H9 (cell line): ENCODE measurements around the gene MYLK4. TPM values are rescaled to one million over a fixed set of nuclear protein-coding genes. Genes with fewer than 3 reads are reported as not detected.
A peak's percentile ranks its signal among the peaks of the same experiment; 100 is the strongest.

Experiments used
- DNase-seq: peaks from one replicate; pipeline ENCODE4 v3.0.0-alpha.2; 2017
- H2AFZ ChIP-seq: one replicate; pipeline ENCODE4 v1.6.1; 2013; ENCODE audit warnings: mild to moderate bottlenecking, low read length, control low read depth, moderate library complexity
- H2AK5ac ChIP-seq: 2 replicates; pipeline ENCODE4 v1.6.1; 2013; ENCODE audit warnings: low read length, control low read depth, mixed read lengths; ENCODE audit not compliant: insufficient read length
- H2BK120ac ChIP-seq: one replicate; pipeline ENCODE4 v1.6.1; 2013; ENCODE audit warnings: low read depth, mild to moderate bottlenecking, low read length, control low read depth, inconsistent platforms; ENCODE audit not compliant: poor library complexity, severe bottlenecking
- H2BK12ac ChIP-seq: 2 replicates; pipeline ENCODE4 v1.6.1; 2013; ENCODE audit warnings: low read length, control low read depth, mixed read lengths, low read depth; ENCODE audit not compliant: insufficient read length
- H2BK15ac ChIP-seq: 2 replicates; pipeline ENCODE4 v1.6.1; 2013; ENCODE audit warnings: low read depth, low read length, control low read depth
- H2BK20ac ChIP-seq: one replicate; pipeline ENCODE4 v1.6.1; 2013; ENCODE audit warnings: low read depth, mild to moderate bottlenecking, low read length, control low read depth, inconsistent platforms; ENCODE audit not compliant: poor library complexity, severe bottlenecking
- H2BK5ac ChIP-seq: 2 replicates; pipeline ENCODE4 v1.6.1; 2013; ENCODE audit warnings: low read length, control low read depth, mixed read lengths; ENCODE audit not compliant: insufficient read length
- H3K14ac ChIP-seq: 2 replicates; pipeline ENCODE4 v1.6.1; 2013; ENCODE audit warnings: low read length, control low read depth; ENCODE audit not compliant: insufficient read depth
- H3K18ac ChIP-seq: 2 replicates; pipeline ENCODE4 v1.6.1; 2013; ENCODE audit warnings: low read depth, mild to moderate bottlenecking, mixed read lengths, low read length, control low read depth; ENCODE audit not compliant: insufficient read length
- H3K23ac ChIP-seq: 2 replicates; pipeline ENCODE4 v1.6.1; 2013; ENCODE audit warnings: low read length, control low read depth, mixed read lengths, low read depth; ENCODE audit not compliant: insufficient read length
- H3K23me2 ChIP-seq: 2 replicates; pipeline ENCODE4 v1.6.1; 2013; ENCODE audit warnings: low read depth, mild to moderate bottlenecking, mixed read lengths, low read length, control low read depth; ENCODE audit not compliant: insufficient read length, poor library complexity, severe bottlenecking
- H3K27ac ChIP-seq: 2 replicates; pipeline ENCODE4 v1.5.1; 2013; ENCODE audit warnings: low read length, control low read depth, mixed read lengths, low read depth; ENCODE audit not compliant: insufficient read length
- H3K27me3 ChIP-seq: 2 replicates; pipeline ENCODE4 v1.6.1; 2013; ENCODE audit warnings: low read length, control low read depth, inconsistent platforms; ENCODE audit not compliant: insufficient read depth
- H3K4ac ChIP-seq: 2 replicates; pipeline ENCODE4 v1.6.1; 2013; ENCODE audit warnings: low read depth, mild to moderate bottlenecking, control low read depth, inconsistent platforms, low read length, moderate library complexity
- H3K4me1 ChIP-seq: 2 replicates; pipeline ENCODE4 v1.6.1; 2013; ENCODE audit warnings: low read length, control low read depth, inconsistent platforms; ENCODE audit not compliant: insufficient read depth
- H3K4me2 ChIP-seq: 2 replicates; pipeline ENCODE4 v1.6.1; 2013; ENCODE audit warnings: low read length, control low read depth, mixed read lengths; ENCODE audit not compliant: insufficient read length, insufficient read depth
- H3K56ac ChIP-seq: 2 replicates; pipeline ENCODE4 v1.6.1; 2013; ENCODE audit warnings: low read depth, mild to moderate bottlenecking, mixed read lengths, low read length, control low read depth; ENCODE audit not compliant: insufficient read length
- H3K79me1 ChIP-seq: 2 replicates; pipeline ENCODE4 v1.6.1; 2013; ENCODE audit warnings: low read depth, mild to moderate bottlenecking, moderate library complexity, low read length, control low read depth, inconsistent platforms; ENCODE audit not compliant: insufficient read depth, poor library complexity, severe bottlenecking
- H3K79me2 ChIP-seq: 2 replicates; pipeline ENCODE4 v1.6.1; 2013; ENCODE audit warnings: low read length, control low read depth, inconsistent platforms; ENCODE audit not compliant: insufficient read depth
- H3K9ac ChIP-seq: 2 replicates; pipeline ENCODE4 v1.6.1; 2013; ENCODE audit warnings: low read length, control low read depth, mixed read lengths; ENCODE audit not compliant: insufficient read length; ENCODE audit errors: extremely low read depth
- H3K9me3 ChIP-seq: one replicate; pipeline ENCODE4 v1.6.1; 2013; ENCODE audit warnings: low read depth, low read length, inconsistent platforms; ENCODE audit not compliant: control insufficient read depth
- H3T11ph ChIP-seq: one replicate; pipeline ENCODE4 v1.6.1; 2013; ENCODE audit warnings: mild to moderate bottlenecking, low read length, control low read depth, inconsistent platforms
- H4K20me1 ChIP-seq: one replicate; pipeline ENCODE4 v1.6.1; 2013; ENCODE audit not compliant: control insufficient read depth, insufficient read length, insufficient read depth
- H4K5ac ChIP-seq: 2 replicates; pipeline ENCODE4 v1.6.1; 2013; ENCODE audit warnings: low read depth, mild to moderate bottlenecking, mixed read lengths, low read length, control low read depth; ENCODE audit not compliant: insufficient read length
- H4K8ac ChIP-seq: replicated peaks from 2 replicates; pipeline ENCODE4 v1.6.1; 2013; ENCODE audit warnings: low read length, control low read depth, mixed read lengths, low read depth; ENCODE audit not compliant: insufficient read length
- H4K91ac ChIP-seq: 2 replicates; pipeline ENCODE4 v1.6.1; 2013; ENCODE audit warnings: low read depth, mild to moderate bottlenecking, moderate library complexity, mixed read lengths, low read length, control low read depth; ENCODE audit not compliant: insufficient read length
- H3K27ac Mint-ChIP-seq, 3 experiments: 2 replicates in 2 of 3; 3 replicates in 1 of 3; pipeline ENCODE4 v1.8.0; 2020 to 2021; ENCODE audit warnings: mixed read lengths in 3 of 3, mild to moderate bottlenecking in 1 of 3, moderate library complexity in 1 of 3
- H3K27me3 Mint-ChIP-seq: 2 replicates; pipeline ENCODE4 v1.8.0; 2021; ENCODE audit warnings: low read depth, mild to moderate bottlenecking, moderate library complexity, mixed read lengths
- H3K36me3 Mint-ChIP-seq, 3 experiments: 2 replicates in 2 of 3; 3 replicates in 1 of 3; pipeline ENCODE4 v1.8.0; 2020 to 2021; ENCODE audit warnings: low read depth in 3 of 3, mixed read lengths in 3 of 3; ENCODE audit not compliant: insufficient read depth in 1 of 3
- H3K4me1 Mint-ChIP-seq, 2 experiments: 2 replicates each; pipeline ENCODE4 v1.8.0; 2020; ENCODE audit warnings: mixed read lengths in 2 of 2
- H3K4me3 Mint-ChIP-seq, 2 experiments: 2 replicates in 1 of 2; 3 replicates in 1 of 2; pipeline ENCODE4 v1.8.0; 2020 to 2021; ENCODE audit warnings: mild to moderate bottlenecking in 2 of 2, mixed read lengths in 2 of 2, moderate library complexity in 1 of 2
- H3K9me3 Mint-ChIP-seq, 2 experiments: 2 replicates in 1 of 2; 3 replicates in 1 of 2; pipeline ENCODE4 v1.8.0; 2020; ENCODE audit warnings: mild to moderate bottlenecking in 2 of 2, mixed read lengths in 2 of 2, moderate library complexity in 1 of 2
- WGBS: extraction: QIAGEN DNeasy Blood & Tissue Kit; methylation state at CpG from one replicate; pipeline ENCODE4 v1.1.7; 2013; ENCODE audit warnings: missing lambda C conversion rate, low lambda C conversion rate, mixed read lengths; ENCODE audit not compliant: insufficient read length; ENCODE audit errors: extremely low coverage; 5-methylcytosine and 5-hydroxymethylcytosine counted together
- total RNA-seq: library from RNA; stranded (reverse); gene quantifications from 2 replicates; pipeline ENCODE4 v1.2.1, GENCODE V29; 2021
- TF ChIP-seq, protein P1 (sequence below): fragments of 200-600 bp; sonication (generic); conservative IDR thresholded peaks from 3 replicates; pipeline ENCODE4 v1.8.0; 2021; ENCODE audit warnings: antibody characterized with exemption, mild to moderate bottlenecking

Gene MYLK4
- total RNA-seq, 1 experiment from 2014 or later = 0.28 TPM

DNA sequence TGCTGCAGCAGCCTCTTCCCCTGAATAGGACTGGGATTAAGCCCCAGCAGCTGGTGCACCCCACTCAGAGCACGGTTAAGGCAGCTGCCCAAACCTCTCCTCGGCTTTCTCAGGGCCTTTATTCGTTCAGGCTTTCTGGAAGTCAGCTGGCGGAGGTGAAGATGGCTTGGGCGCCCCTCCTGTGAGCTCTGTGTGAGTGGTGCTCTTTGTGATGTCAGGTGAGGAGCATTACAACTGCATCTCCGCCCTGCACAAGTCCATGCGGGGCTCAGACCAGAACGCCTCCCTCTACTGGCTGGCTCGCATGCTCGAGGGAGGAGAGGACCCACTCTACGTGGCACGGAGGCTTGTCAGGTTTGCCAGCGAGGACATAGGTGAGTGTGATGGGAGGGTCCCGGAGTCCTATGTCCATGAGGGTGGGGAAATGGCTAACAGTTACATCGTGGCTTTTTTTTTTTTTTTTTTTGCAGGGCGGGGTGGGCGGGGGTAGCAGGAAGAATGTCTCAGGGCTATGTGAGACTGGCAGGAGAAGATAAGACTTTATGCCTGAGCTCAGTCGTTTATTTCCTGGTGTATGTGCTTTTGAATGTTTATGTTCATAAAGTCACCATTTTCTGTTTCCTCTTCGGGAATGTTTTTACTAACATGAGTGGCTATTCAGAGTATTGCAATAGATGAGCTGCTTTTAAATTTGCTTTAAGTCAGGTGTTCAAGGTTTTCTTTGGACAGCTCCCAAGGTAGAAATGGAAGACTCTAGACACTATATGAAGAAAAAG is 32.7 kb upstream of the MYLK4 start:
- no peaks in the 10 kb centered on the region; the same call in 1 of the 2 replicates for H3K27me3 Mint-ChIP-seq
- Histone ChIP-seq H3K27ac (no peak overlapping the region), H4K91ac (no peak overlapping the region), H3K79me1 (no peaks in the 10 kb centered on the region), H4K20me1 (no peaks in the 10 kb centered on the region), H2AK5ac (no peak overlapping the region), H3K27me3 (no peaks in the 10 kb centered on the region), H4K8ac (no peak overlapping the region), H3K79me2 (no peaks in the 10 kb centered on the region), H3K4me2 (no peak overlapping the region), H3K18ac (no peak overlapping the region), H2BK120ac (no peak overlapping the region), H3K9me3 (no peaks in the 10 kb centered on the region), H3K9ac (no peak overlapping the region), H3K14ac (no peak overlapping the region), H4K5ac (no peak overlapping the region), H2AFZ (no peak overlapping the region), H2BK5ac (no peak overlapping the region), H3K4me1 (no peaks in the 10 kb centered on the region), H3T11ph (no peak overlapping the region), H3K56ac (no peak overlapping the region), H3K23ac (no peak overlapping the region), H2BK20ac (no peak overlapping the region), H3K4ac (no peak overlapping the region), H2BK12ac (no peak overlapping the region), H2BK15ac (no peak overlapping the region), H3K23me2 (no peaks in the 10 kb centered on the region)
- WGBS = no CpG with 5 or more reads among the region's 19 CpGs
- H3K27ac Mint-ChIP-seq = peak overlapping the region in 2 of 3 experiments; percentile 10 to 88; a peak in 3 of 7 replicates
- peaks cover 5 to 6% of the 10 kb centered on the region in 2 experiments for H3K4me1 Mint-ChIP-seq
- TF ChIP-seq, protein P1, sequence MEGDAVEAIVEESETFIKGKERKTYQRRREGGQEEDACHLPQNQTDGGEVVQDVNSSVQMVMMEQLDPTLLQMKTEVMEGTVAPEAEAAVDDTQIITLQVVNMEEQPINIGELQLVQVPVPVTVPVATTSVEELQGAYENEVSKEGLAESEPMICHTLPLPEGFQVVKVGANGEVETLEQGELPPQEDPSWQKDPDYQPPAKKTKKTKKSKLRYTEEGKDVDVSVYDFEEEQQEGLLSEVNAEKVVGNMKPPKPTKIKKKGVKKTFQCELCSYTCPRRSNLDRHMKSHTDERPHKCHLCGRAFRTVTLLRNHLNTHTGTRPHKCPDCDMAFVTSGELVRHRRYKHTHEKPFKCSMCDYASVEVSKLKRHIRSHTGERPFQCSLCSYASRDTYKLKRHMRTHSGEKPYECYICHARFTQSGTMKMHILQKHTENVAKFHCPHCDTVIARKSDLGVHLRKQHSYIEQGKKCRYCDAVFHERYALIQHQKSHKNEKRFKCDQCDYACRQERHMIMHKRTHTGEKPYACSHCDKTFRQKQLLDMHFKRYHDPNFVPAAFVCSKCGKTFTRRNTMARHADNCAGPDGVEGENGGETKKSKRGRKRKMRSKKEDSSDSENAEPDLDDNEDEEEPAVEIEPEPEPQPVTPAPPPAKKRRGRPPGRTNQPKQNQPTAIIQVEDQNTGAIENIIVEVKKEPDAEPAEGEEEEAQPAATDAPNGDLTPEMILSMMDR = peak; percentile 44
- DNase-seq = peak; percentile 73
- H3K4me3 Mint-ChIP-seq = no peak overlapping the region
- H3K9me3 Mint-ChIP-seq = no peaks in the 10 kb centered on the region; a peak in 1 of 5 replicates
- peaks cover 27 to 56% (median 54%) of the 10 kb centered on the region in 3 experiments for H3K36me3 Mint-ChIP-seq
